Kidney (tissue), 14 donors: ENCODE measurements around the gene IRF1. TPM values are rescaled to one million over a fixed set of nuclear protein-coding genes. Genes with fewer than 3 reads are reported as not detected.

ENCODE experiments used
- DNase-seq, 5 donors: peaks; one replicate each; pipeline ENCODE4 v3.0.0-alpha.2; 2013 to 2020
- FAIRE-seq: peaks from 2 replicates; lab custom pipeline; 2012; peaks lifted over from hg19 to GRCh38; lab: Jason Lieb, UNC
- H3K27ac ChIP-seq, 2 donors: one replicate each; pipeline ENCODE4 v1.7.0; 2013; ENCODE audit warnings: low read depth in 2 of 2, low read length in 2 of 2, inconsistent platforms in 1 of 2
- H3K27me3 ChIP-seq: one replicate; pipeline ENCODE4 v1.7.1; 2013; ENCODE audit warnings: low read length, inconsistent platforms; ENCODE audit not compliant: control insufficient read depth, insufficient read depth
- H3K36me3 ChIP-seq, 3 donors: one replicate each; pipeline versions ENCODE4 v1.7.0 to v1.7.1; 2013; ENCODE audit warnings: low read length in 3 of 3, control low read depth in 1 of 3, inconsistent platforms in 1 of 3; ENCODE audit not compliant: insufficient read depth in 3 of 3, control insufficient read depth in 2 of 3
- H3K4me1 ChIP-seq, 3 donors: one replicate each; pipeline versions ENCODE4 v1.7.0 to v1.7.1; 2013; ENCODE audit warnings: low read length in 3 of 3, inconsistent platforms in 1 of 3, low read depth in 1 of 3; ENCODE audit not compliant: control insufficient read depth in 2 of 3, insufficient read depth in 2 of 3
- H3K4me3 ChIP-seq, 3 donors: one replicate each; pipeline versions ENCODE4 v1.7.0 to v1.8.1; 2013; ENCODE audit warnings: low read length in 3 of 3, control low read depth in 1 of 3, inconsistent platforms in 1 of 3
- H3K9ac ChIP-seq, 3 donors: one replicate each; pipeline versions ENCODE4 v1.7.0 to v1.7.1; 2013; ENCODE audit warnings: low read length in 3 of 3, control low read depth in 1 of 3, inconsistent platforms in 1 of 3
- H3K9me3 ChIP-seq, 3 donors: one replicate each; pipeline versions ENCODE4 v1.7.0 to v1.7.1; 2013; ENCODE audit warnings: low read length in 3 of 3, control low read depth in 1 of 3, inconsistent platforms in 1 of 3; ENCODE audit not compliant: control insufficient read depth in 2 of 3, insufficient read depth in 1 of 3
- CTCF ChIP-seq: IDR thresholded peaks from 3 replicates; pipeline ENCODE4 v1.5.1; 2012; ENCODE audit warnings: mild to moderate bottlenecking, moderate library complexity, borderline replicate concordance; ENCODE audit not compliant: insufficient read depth; ENCODE audit errors: extremely low read depth
- intact Hi-C: fragments of 100-400 bp; cut with DNase I; formaldehyde crosslinking; loops from one replicate; pipeline ENCODE4 v1.11.1; 2022
- polyA plus RNA-seq: library from polyadenylated mRNA; stranded (reverse); fragments of 350-450 nt; fragmentation: Illumina TruSeq; extraction: RNeasy Lipid Tissue Mini Kit (QIAGEN cat#74804); gene quantifications from one replicate; pipeline ENCODE4 v1.2.3, GENCODE V29; 2014; ENCODE audit warnings: low read depth, low replicate concordance; ENCODE audit not compliant: insufficient read depth
- total RNA-seq: library from RNA; stranded (reverse); fragmentation: NEBNext Ultra II Directional; extraction: Animal tissue kit (Norgen Biotek cat#: 25700); gene quantifications from one replicate; pipeline ENCODE4 v1.2.1, GENCODE V29; 2021
- donor health status: control.
- donor health status: control.
- donor health status: control.
- donor health status: control.
- donor health status: control.
- donor health status: DM: yes; HTN: yes; CAD: no.
- donor health status: Normal renal cell carcinoma (clear cell type).

Gene IRF1
- total and polyA plus RNA-seq, 2 donors from 2014 or later: 20.5 to 55.6 TPM

- intact Hi-C loops: loop anchor here (10.0 kb wide), 1 partner anchor 117 kb away; no protein-coding TSS in a partner anchor
- H3K9ac ChIP-seq: peak overlapping the region in 1 of 3 donors; percentile 24
- peak overlapping the region in 1 of 2 donors; percentile 60 for H3K27ac ChIP-seq
Measured at GRCh38 chr5:132501629-132501956, 11.0 kb upstream of the IRF1 start.

GRCh38 chr5:132500931-132501628 lies 10.5 kb upstream of the IRF1 start:
- no peaks in the 10 kb centered on the region for H3K27me3 ChIP-seq
- no peak overlapping the region for H3K4me3 ChIP-seq
- H3K36me3 ChIP-seq: no peaks in the 10 kb centered on the region
- peaks cover 4 to 20% (median 10%) of the 10 kb centered on the region in 3 donors for H3K4me1 ChIP-seq
- peak; percentile 90 for TF ChIP-seq CTCF
- intact Hi-C loops: loop anchor here (10.0 kb wide), 1 partner anchor 116 kb away; no protein-coding TSS in a partner anchor
- DNase-seq (peak; percentile 56 to 85 (median 81)), FAIRE-seq (no peak)
- H3K9ac ChIP-seq: peak overlapping the region in 1 of 3 donors; percentile 24
- H3K9me3 ChIP-seq: no peaks in the 10 kb centered on the region
- peak overlapping the region; percentile 47 to 60 for H3K27ac ChIP-seq

More at GRCh38 chr5:132501629-132501956, 11.0 kb upstream of the IRF1 start:
- Histone ChIP-seq H3K36me3 (no peaks in the 10 kb centered on the region), H3K9me3 (no peaks in the 10 kb centered on the region), H3K27me3 (no peaks in the 10 kb centered on the region), H3K4me3 (no peak overlapping the region), H3K4me1 (peaks cover 4 to 21% (median 14%) of the 10 kb centered on the region in 3 donors)
- DNase-seq: peak in 1 of 5 donors; percentile 46
- TF ChIP-seq CTCF: no peak
- no peak for FAIRE-seq

- Histone ChIP-seq H3K36me3 (no peaks in the 10 kb centered on the region), H3K4me3 (no peak overlapping the region), H3K9ac (peak overlapping the region in 1 of 3 donors; percentile 14), H3K27ac (peak overlapping the region; percentile 16 to 47), H3K27me3 (no peaks in the 10 kb centered on the region), H3K9me3 (no peaks in the 10 kb centered on the region), H3K4me1 (peaks cover 6 to 18% (median 9%) of the 10 kb centered on the region in 3 donors)
- peak in 1 of 5 donors; percentile 54 for DNase-seq
- intact Hi-C loops: loop anchor here (10.0 kb wide), 1 partner anchor 116 kb away; no protein-coding TSS in a partner anchor
- no peak for FAIRE-seq
- TF ChIP-seq CTCF: no peak
Measured at GRCh38 chr5:132500244-132500930, 9.8 kb upstream of the IRF1 start.
